Spinal cord (tissue), 10 donors: ENCODE results near the gene KRT26. TPM values are rescaled to one million over a fixed set of nuclear protein-coding genes. Genes with fewer than 3 reads are reported as not detected.
A peak's percentile ranks its signal among the peaks of the same experiment; 100 is the strongest.
"Not testable (repeated sequence)": the region's sequence is repeated elsewhere in the genome, so short reads cannot be mapped to it uniquely, and the experiment has no call there.

Source experiments
- DNase-seq, 6 donors: peaks; one replicate each; pipeline versions ENCODE4 v3.0.0 to v3.0.0-alpha.2; 2013 to 2015; ENCODE audit warnings: low spot score in 6 of 6, low read depth in 4 of 6
- H3K27ac ChIP-seq: one replicate; pipeline ENCODE4 v1.5.1; 2013; ENCODE audit warnings: low read depth, low read length, control low read depth
- H3K27me3 ChIP-seq: one replicate; pipeline ENCODE4 v1.6.1; 2013; ENCODE audit warnings: low read length; ENCODE audit not compliant: control insufficient read depth, insufficient read depth
- H3K36me3 ChIP-seq: one replicate; pipeline ENCODE4 v1.6.1; 2013; ENCODE audit warnings: low read length; ENCODE audit not compliant: control insufficient read depth, insufficient read depth
- H3K4me1 ChIP-seq: one replicate; pipeline ENCODE4 v1.6.1; 2013; ENCODE audit warnings: low read length; ENCODE audit not compliant: control insufficient read depth, insufficient read depth
- H3K4me3 ChIP-seq: one replicate; pipeline ENCODE4 v1.5.1; 2013; ENCODE audit warnings: low read depth, low read length, control low read depth
- H3K9me3 ChIP-seq: one replicate; pipeline ENCODE4 v1.6.1; 2013; ENCODE audit warnings: low read length; ENCODE audit not compliant: control insufficient read depth, insufficient read depth
- WGBS: methylation state at CpG from one replicate; pipeline ENCODE4 v1.1.5; 2013; ENCODE audit warnings: missing lambda C conversion rate; ENCODE audit not compliant: insufficient coverage; 5-methylcytosine and 5-hydroxymethylcytosine counted together
- polyA plus RNA-seq, 2 donors: library from polyadenylated mRNA; unstranded; fragments of 120-200 nt; gene quantifications; one replicate each; pipeline ENCODE4 v1.2.1, GENCODE V29; 2013; ENCODE audit not compliant: insufficient read length in 2 of 2
- total RNA-seq, 2 donors: library from RNA; depleted of rRNA in 1 of 2; stranded (reverse); fragments of 120-200 nt in 1 of 2; fragments of >200 nt in 1 of 2; gene quantifications; one replicate each; pipeline versions ENCODE4 v1.2.3 to v1.2.4, GENCODE V29; 2013 to 2014
- donor health status: healthy.

Gene KRT26
- total and polyA plus RNA-seq, 4 donors = not detected

GRCh38 chr17:40748666-40749065 lies 23.3 kb downstream of the KRT26 start:
- H3K36me3 ChIP-seq, DNase-seq, H3K27ac ChIP-seq, H3K4me3 ChIP-seq, H3K4me1 ChIP-seq, H3K9me3 ChIP-seq, H3K27me3 ChIP-seq: not testable (repeated sequence)
- WGBS = no CpG with 5 or more reads among the region's 1 CpG

DNA sequence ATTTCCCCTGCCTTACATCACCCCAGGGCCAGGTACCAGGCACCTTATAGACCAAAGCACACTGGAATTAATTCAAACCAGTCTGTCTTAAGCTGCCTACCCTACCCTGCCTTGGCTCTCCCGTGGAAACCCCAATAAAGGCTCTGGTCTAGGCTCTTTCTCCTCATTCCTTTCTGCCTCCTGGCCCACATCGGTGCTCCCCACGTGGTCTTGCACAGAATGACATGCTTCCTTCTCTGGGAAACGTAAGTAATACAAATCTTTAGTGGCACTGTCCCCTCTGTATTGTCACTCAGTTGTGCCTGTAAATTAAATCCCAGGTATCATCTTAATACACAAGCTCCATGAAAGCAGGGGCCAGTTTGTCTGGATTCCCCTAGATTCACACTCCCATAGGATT lies 33.4 kb downstream of the KRT26 start:
- H3K9me3 ChIP-seq = no peaks in the 10 kb centered on the region
- peaks cover 2% of the 10 kb centered on the region for H3K27me3 ChIP-seq
- no peak overlapping the region for H3K27ac ChIP-seq
- no peaks in the 10 kb centered on the region for H3K36me3 ChIP-seq
- no peaks in the 10 kb centered on the region for H3K4me1 ChIP-seq
- no peak overlapping the region for H3K4me3 ChIP-seq
- DNase-seq = no peak
- 41% methylated on average over 4 of the region's 4 CpGs for WGBS

DNA sequence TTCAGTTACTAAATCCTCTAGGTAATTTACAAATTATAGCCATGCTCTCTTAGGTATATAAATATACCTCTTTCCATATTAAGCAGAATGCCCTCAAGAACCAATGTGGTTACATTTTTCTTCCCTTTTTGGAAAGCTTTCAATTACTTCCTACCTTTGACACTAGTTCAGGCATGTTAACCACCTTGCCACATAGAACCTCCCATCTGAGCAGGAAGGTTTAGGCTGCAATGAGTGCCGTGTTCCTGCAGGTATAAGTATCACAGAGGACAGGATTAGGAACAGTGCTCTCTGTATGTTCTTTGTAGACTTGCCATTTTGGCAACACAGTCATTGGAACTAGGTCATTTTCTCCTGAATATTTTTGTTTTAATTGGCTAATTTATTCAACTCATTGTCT lies 37.0 kb downstream of the KRT26 start:
- WGBS = no CpG with 5 or more reads among the region's 1 CpG
- DNase-seq = no peak
- no peaks in the 10 kb centered on the region for H3K36me3 ChIP-seq

GRCh38 chr17:40734018-40734417 lies 38.0 kb downstream of the KRT26 start:
- H3K4me1 ChIP-seq = no peaks in the 10 kb centered on the region
- 88% methylated on average over 1 of the region's 6 CpGs for WGBS

More for the DNA sequence above, 37.0 kb downstream of the KRT26 start:
- Histone ChIP-seq H3K4me3 (no peak overlapping the region), H3K27me3 (no peaks in the 10 kb centered on the region), H3K27ac (no peak overlapping the region), H3K9me3 (no peaks in the 10 kb centered on the region), H3K4me1 (no peaks in the 10 kb centered on the region)

DNA sequence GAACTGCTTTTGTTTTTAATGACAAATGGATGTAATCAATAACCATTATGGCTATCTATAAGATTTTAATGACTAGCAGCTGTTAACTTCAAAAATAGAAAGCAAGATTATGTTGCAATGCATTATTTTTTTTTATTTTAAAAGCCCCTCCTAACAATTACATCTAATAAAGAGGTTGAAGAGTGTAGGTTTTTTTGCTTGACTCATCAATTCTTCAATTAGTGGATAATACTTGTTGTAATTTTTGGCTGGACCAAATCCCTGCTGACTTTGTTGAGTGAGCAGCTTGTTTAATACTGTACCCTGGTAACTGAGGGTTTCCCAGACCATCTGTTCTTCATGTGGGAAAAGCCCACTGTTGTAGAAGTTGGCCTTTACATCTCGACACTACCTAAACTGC lies 41.0 kb downstream of the KRT26 start:
- H3K4me3 ChIP-seq = no peak overlapping the region
- H3K9me3 ChIP-seq = no peaks in the 10 kb centered on the region
- no peaks in the 10 kb centered on the region for H3K27me3 ChIP-seq
- H3K36me3 ChIP-seq = no peaks in the 10 kb centered on the region
- H3K4me1 ChIP-seq = no peaks in the 10 kb centered on the region
- WGBS = 70% methylated on average over 1 of the region's 1 CpG
- no peak overlapping the region for H3K27ac ChIP-seq
- DNase-seq = no peak

More at GRCh38 chr17:40734018-40734417, 38.0 kb downstream of the KRT26 start:
- DNase-seq = no peak
- no peak overlapping the region for H3K27ac ChIP-seq
- no peaks in the 10 kb centered on the region for H3K9me3 ChIP-seq
- no peaks in the 10 kb centered on the region for H3K36me3 ChIP-seq
- H3K4me3 ChIP-seq = no peak overlapping the region
- no peaks in the 10 kb centered on the region for H3K27me3 ChIP-seq

DNA sequence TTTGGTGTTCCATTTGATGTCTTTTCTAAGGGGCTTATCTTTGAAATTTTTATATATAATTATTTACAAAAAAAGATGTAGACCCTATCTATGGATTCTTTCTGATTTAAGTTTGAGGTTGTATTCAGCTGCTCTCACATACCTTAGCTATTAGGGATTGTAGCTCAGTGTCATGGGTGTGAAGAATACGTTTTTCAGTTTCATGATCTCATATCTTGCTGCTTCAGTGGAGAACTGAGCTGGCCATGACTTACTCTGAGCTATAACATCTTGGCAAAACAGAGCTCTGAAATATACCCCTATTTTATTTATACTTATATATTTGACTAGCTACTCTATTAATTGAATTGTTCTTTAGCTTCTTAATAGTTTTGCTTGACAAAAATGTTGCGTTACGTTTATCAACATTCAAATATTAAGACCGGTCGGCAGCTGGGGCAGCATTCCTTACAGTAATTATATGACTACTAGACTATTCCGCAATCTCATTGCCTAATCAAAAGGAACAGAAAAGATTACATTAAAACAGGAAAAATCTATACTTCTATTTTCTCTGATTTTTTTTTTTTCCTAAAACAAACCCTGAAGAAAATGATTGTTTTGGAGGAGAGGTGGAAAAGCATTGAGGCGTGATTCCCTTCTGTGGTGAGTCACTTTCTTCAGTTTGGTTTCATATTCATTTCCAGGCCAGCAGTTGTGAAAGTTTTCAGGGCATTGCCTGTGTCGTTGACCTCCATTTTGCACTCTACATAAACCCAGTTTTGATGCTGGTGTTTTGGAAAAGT lies 44.4 kb downstream of the KRT26 start:
- no peaks in the 10 kb centered on the region for H3K27me3 ChIP-seq
- H3K4me1 ChIP-seq = no peaks in the 10 kb centered on the region
- WGBS = 88% methylated on average over 4 of the region's 8 CpGs
- no peak overlapping the region for H3K4me3 ChIP-seq
- no peak overlapping the region for H3K27ac ChIP-seq
- no peaks in the 10 kb centered on the region for H3K9me3 ChIP-seq
- no peaks in the 10 kb centered on the region for H3K36me3 ChIP-seq
- no peak for DNase-seq

- H3K4me3 ChIP-seq = no peak overlapping the region
- H3K4me1 ChIP-seq = no peaks in the 10 kb centered on the region
- H3K27ac ChIP-seq = no peak overlapping the region
- H3K27me3 ChIP-seq = no peaks in the 10 kb centered on the region
- no CpG with 5 or more reads among the region's 2 CpGs for WGBS
- H3K9me3 ChIP-seq = no peaks in the 10 kb centered on the region
- DNase-seq = peak in 1 of 6 donors; percentile 17
- no peaks in the 10 kb centered on the region for H3K36me3 ChIP-seq
These were observed 45.1 kb downstream of the KRT26 start for GRCh38 chr17:40726919-40727318.

- Histone ChIP-seq H3K4me1 (no peaks in the 10 kb centered on the region), H3K36me3 (no peaks in the 10 kb centered on the region), H3K27ac (no peak overlapping the region), H3K27me3 (no peaks in the 10 kb centered on the region), H3K9me3 (no peaks in the 10 kb centered on the region), H3K4me3 (no peak overlapping the region)
- WGBS = 82% methylated on average over 1 of the region's 1 CpG
- no peak for DNase-seq
These were observed 47.3 kb downstream of the KRT26 start for GRCh38 chr17:40724656-40725055.

GRCh38 chr17:40722241-40722640 lies 49.8 kb downstream of the KRT26 start:
- H3K36me3 ChIP-seq = no peaks in the 10 kb centered on the region
- H3K27ac ChIP-seq = no peak overlapping the region
- no peak overlapping the region for H3K4me3 ChIP-seq
- H3K4me1 ChIP-seq = no peaks in the 10 kb centered on the region
- DNase-seq = peak in 1 of 6 donors; percentile 4
- WGBS = no CpG with 5 or more reads among the region's 1 CpG
- H3K9me3 ChIP-seq = no peaks in the 10 kb centered on the region
- no peaks in the 10 kb centered on the region for H3K27me3 ChIP-seq

DNA sequence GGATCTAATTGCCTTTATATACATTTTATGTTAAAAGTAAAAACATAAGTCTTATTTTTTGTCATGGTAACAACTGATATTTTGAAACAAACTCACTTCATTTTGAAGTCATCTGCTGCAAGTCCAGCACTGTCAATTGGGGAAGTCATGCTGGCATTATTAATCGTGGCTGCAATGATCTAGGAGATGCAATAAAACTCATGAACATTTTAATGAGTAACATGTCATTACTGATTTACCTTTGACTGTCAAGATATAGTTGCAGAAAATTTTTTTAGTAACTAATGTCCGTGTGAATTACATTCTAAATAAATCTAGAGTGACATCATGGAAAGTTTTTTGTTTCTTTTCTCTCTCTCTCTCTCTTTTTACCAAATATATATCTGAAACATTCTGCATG lies 51.1 kb downstream of the KRT26 start:
- WGBS = no CpG with 5 or more reads among the region's 2 CpGs
- Histone ChIP-seq H3K27ac (no peak overlapping the region), H3K4me3 (no peak overlapping the region), H3K4me1 (no peaks in the 10 kb centered on the region), H3K27me3 (no peaks in the 10 kb centered on the region), H3K9me3 (no peaks in the 10 kb centered on the region), H3K36me3 (no peaks in the 10 kb centered on the region)
- no peak for DNase-seq
